Stimulated activated CD4-positive, alpha-beta T cell treated with anti-CD3 and anti-CD28 coated beads, Interleukin-4, amount 100 ng/mL, for 1 hour (primary cell): ENCODE results near the gene EPHB6.

Experiments used
- DNase-seq: peaks from one replicate; pipeline ENCODE4 v3.0.0-alpha.2; 2020

EPHB6 gene

GRCh38 chr7:142867097-142867378, 12.2 kb downstream of the EPHB6 start:
- DNase-seq = no peak

GRCh38 chr7:142867398-142868187, 12.7 kb downstream of the EPHB6 start:
- no peak for DNase-seq

GRCh38 chr7:142868188-142868985, 13.5 kb downstream of the EPHB6 start:
- no peak for DNase-seq

- no peak for DNase-seq
Measured at GRCh38 chr7:142868986-142869415, 14.1 kb downstream of the EPHB6 start.

GRCh38 chr7:142869434-142869833, 14.6 kb downstream of the EPHB6 start:
- DNase-seq = no peak

GRCh38 chr7:142870147-142870559, 15.3 kb downstream of the EPHB6 start:
- no peak for DNase-seq

GRCh38 chr7:142870566-142871259, 15.8 kb downstream of the EPHB6 start:
- DNase-seq = no peak

- DNase-seq = no peak
Measured at GRCh38 chr7:142871260-142872105, 16.6 kb downstream of the EPHB6 start.

- no peak for DNase-seq
Measured at GRCh38 chr7:142872106-142872675, 17.3 kb downstream of the EPHB6 start.

GRCh38 chr7:142873281-142873784, 18.5 kb downstream of the EPHB6 start:
- peak; percentile 30 for DNase-seq

GRCh38 chr7:142873871-142874270, 19.0 kb downstream of the EPHB6 start:
- DNase-seq = no peak

GRCh38 chr7:142874409-142874808, 19.5 kb downstream of the EPHB6 start:
- no peak for DNase-seq

GRCh38 chr7:142874837-142875236, 20.0 kb downstream of the EPHB6 start:
- no peak for DNase-seq

GRCh38 chr7:142875456-142875855, 20.6 kb downstream of the EPHB6 start:
- DNase-seq = no peak

GRCh38 chr7:142876236-142876960, 21.5 kb downstream of the EPHB6 start:
- no peak for DNase-seq

- no peak for DNase-seq
Measured at GRCh38 chr7:142876991-142877910, 22.4 kb downstream of the EPHB6 start.

GRCh38 chr7:142878315-142878714, 23.4 kb downstream of the EPHB6 start:
- no peak for DNase-seq

GRCh38 chr7:142879060-142879459, 24.2 kb downstream of the EPHB6 start:
- DNase-seq = no peak

- peak; percentile 35 for DNase-seq
Measured at GRCh38 chr7:142880876-142881505, 26.1 kb downstream of the EPHB6 start.
